ENCODE results near the gene SENP1. TPM values are rescaled to one million over a fixed set of nuclear protein-coding genes. Genes with fewer than 3 reads are reported as not detected.

The SENP1 gene
- total RNA-seq, 1 donor from 2014 or later = 24.2 TPM

GRCh38 chr12:48015954-48016353 is 89.9 kb downstream of the SENP1 start:
- no peak for DNase-seq
- Mint-ChIP-seq H3K27ac (ENCODE audit: unreplicated experiment) (no peak overlapping the region), H3K4me3 (ENCODE audit: unreplicated experiment) (no peak overlapping the region), H3K4me1 (ENCODE audit: low read depth, unreplicated experiment) (peaks cover 4% of the 10 kb centered on the region), H3K27me3 (ENCODE audit: unreplicated experiment) (peaks cover 28% of the 10 kb centered on the region), H3K36me3 (ENCODE audit: unreplicated experiment) (no peaks in the 10 kb centered on the region), H3K9me3 (ENCODE audit: unreplicated experiment) (peaks cover 4% of the 10 kb centered on the region)
- no peak for TF ChIP-seq CTCF (IDR thresholded peaks at IDR 0.05; ENCODE audit: partially characterized antibody, unreplicated experiment)

GRCh38 chr12:48015129-48015528 is 90.8 kb downstream of the SENP1 start:
- Mint-ChIP-seq H3K36me3 (ENCODE audit: unreplicated experiment) (no peaks in the 10 kb centered on the region), H3K9me3 (ENCODE audit: unreplicated experiment) (peaks cover 4% of the 10 kb centered on the region), H3K4me1 (ENCODE audit: low read depth, unreplicated experiment) (peaks cover 7% of the 10 kb centered on the region), H3K27ac (ENCODE audit: unreplicated experiment) (no peak overlapping the region), H3K27me3 (ENCODE audit: unreplicated experiment) (peaks cover 28% of the 10 kb centered on the region), H3K4me3 (ENCODE audit: unreplicated experiment) (no peak overlapping the region)
- no peak for TF ChIP-seq CTCF (IDR thresholded peaks at IDR 0.05; ENCODE audit: partially characterized antibody, unreplicated experiment)
- DNase-seq = no peak

- H3K36me3 Mint-ChIP-seq (ENCODE audit: unreplicated experiment) = peaks cover 4% of the 10 kb centered on the region
- DNase-seq = no peak
- peaks cover 26% of the 10 kb centered on the region for H3K27me3 Mint-ChIP-seq (ENCODE audit: unreplicated experiment)
- H3K4me1 Mint-ChIP-seq (ENCODE audit: low read depth, unreplicated experiment) = peaks cover 7% of the 10 kb centered on the region
- H3K4me3 Mint-ChIP-seq (ENCODE audit: unreplicated experiment) = no peak overlapping the region
- H3K9me3 Mint-ChIP-seq (ENCODE audit: unreplicated experiment) = peaks cover 3% of the 10 kb centered on the region
- H3K27ac Mint-ChIP-seq (ENCODE audit: unreplicated experiment) = no peak overlapping the region
- TF ChIP-seq CTCF (IDR thresholded peaks at IDR 0.05; ENCODE audit: partially characterized antibody, unreplicated experiment) = no peak
Observed at GRCh38 chr12:48013287-48013686, 92.6 kb downstream of the SENP1 start.

- no peak overlapping the region for H3K27ac Mint-ChIP-seq (ENCODE audit: unreplicated experiment)
- no peak for DNase-seq
- peaks cover 3% of the 10 kb centered on the region for H3K9me3 Mint-ChIP-seq (ENCODE audit: unreplicated experiment)
- peaks cover 4% of the 10 kb centered on the region for H3K36me3 Mint-ChIP-seq (ENCODE audit: unreplicated experiment)
- no peak overlapping the region for H3K4me3 Mint-ChIP-seq (ENCODE audit: unreplicated experiment)
- peaks cover 7% of the 10 kb centered on the region for H3K4me1 Mint-ChIP-seq (ENCODE audit: low read depth, unreplicated experiment)
- peaks cover 29% of the 10 kb centered on the region for H3K27me3 Mint-ChIP-seq (ENCODE audit: unreplicated experiment)
- no peak for TF ChIP-seq CTCF (IDR thresholded peaks at IDR 0.05; ENCODE audit: partially characterized antibody, unreplicated experiment)
Observed at GRCh38 chr12:48012070-48012469, 93.8 kb downstream of the SENP1 start.

GRCh38 chr12:48010366-48010970 is 95.4 kb downstream of the SENP1 start:
- no peak for DNase-seq
- Mint-ChIP-seq H3K4me1 (ENCODE audit: low read depth, unreplicated experiment) (peaks cover 8% of the 10 kb centered on the region), H3K9me3 (ENCODE audit: unreplicated experiment) (peaks cover 4% of the 10 kb centered on the region), H3K4me3 (ENCODE audit: unreplicated experiment) (no peak overlapping the region), H3K36me3 (ENCODE audit: unreplicated experiment) (peaks cover 9% of the 10 kb centered on the region), H3K27me3 (ENCODE audit: unreplicated experiment) (peaks cover 26% of the 10 kb centered on the region), H3K27ac (ENCODE audit: unreplicated experiment) (no peak overlapping the region)
- TF ChIP-seq CTCF (IDR thresholded peaks at IDR 0.05; ENCODE audit: partially characterized antibody, unreplicated experiment) = no peak
